Transverse colon (tissue), 4 donors: ENCODE measurements around the gene EIF2S2. TPM values are rescaled to one million over a fixed set of nuclear protein-coding genes. Genes with fewer than 3 reads are reported as not detected.

ENCODE experiments used
- DNase-seq: peaks from one replicate; pipeline ENCODE4 v3.0.0-alpha.2; 2019
- H3K27ac ChIP-seq, 4 donors: fragments of 200-600 bp; sonication (generic); 2 replicates each; pipeline ENCODE4 v1.5.1; 2016 to 2018; ENCODE audit warnings: inconsistent platforms in 4 of 4
- H3K27me3 ChIP-seq: fragments of 200-600 bp; sonication (generic); 2 replicates; pipeline ENCODE4 v1.5.1; 2017; ENCODE audit warnings: inconsistent platforms
- H3K36me3 ChIP-seq, 4 donors: fragments of 200-600 bp; sonication (generic); 2 replicates each; pipeline ENCODE4 v1.5.1; 2017 to 2019; ENCODE audit warnings: inconsistent platforms in 4 of 4
- H3K4me1 ChIP-seq, 4 donors: fragments of 200-600 bp; sonication (generic); 2 replicates each; pipeline ENCODE4 v1.5.1; 2017 to 2020; ENCODE audit warnings: inconsistent platforms in 4 of 4
- H3K4me3 ChIP-seq, 4 donors: fragments of 200-600 bp; sonication (generic); 1 replicate in 1 of 4; 2 replicates in 3 of 4; pipeline versions ENCODE4 v1.5.1 to v1.6.1; 2017 to 2019; ENCODE audit warnings: inconsistent platforms in 4 of 4
- H3K9me3 ChIP-seq, 2 donors: fragments of 200-600 bp; sonication (generic); 2 replicates each; pipeline ENCODE4 v1.5.1; 2017 to 2019; ENCODE audit warnings: inconsistent platforms in 2 of 2
- CTCF ChIP-seq, 5 experiments: fragments of 200-600 bp in 3 of 5; fragments of 450-650 bp in 2 of 5; sonication (generic) in 3 of 5; IDR thresholded peaks; 1 replicate in 2 of 5; 2 replicates in 3 of 5; pipeline ENCODE4 v1.5.1; 2016 to 2017; ENCODE audit warnings: antibody characterized with exemption in 5 of 5, inconsistent platforms in 3 of 5, mild to moderate bottlenecking in 2 of 5, moderate library complexity in 1 of 5
- EP300 ChIP-seq: sonication (generic); formaldehyde crosslinking; IDR thresholded peaks from one replicate; pipeline ENCODE4 v1.6.1; 2017; ENCODE audit warnings: antibody characterized with exemption, low read depth
- POLR2A ChIP-seq: fragments of 450-650 bp; IDR thresholded peaks from one replicate; pipeline ENCODE4 v1.6.1; 2016; ENCODE audit warnings: antibody characterized with exemption, mild to moderate bottlenecking, moderate library complexity
- POLR2AphosphoS5 ChIP-seq, 3 donors: sonication (generic); formaldehyde crosslinking; IDR thresholded peaks; one replicate each; pipeline ENCODE4 v1.6.1; 2016; ENCODE audit warnings: antibody characterized with exemption in 3 of 3
- WGBS, 2 donors: methylation state at CpG; one replicate each; pipeline ENCODE4 v1.1.5; 2018; ENCODE audit warnings: low coverage in 1 of 2; 5-methylcytosine and 5-hydroxymethylcytosine counted together
- in situ Hi-C, 4 donors: fragments of 200-750 bp; cut with MboI; loops; one replicate each; pipeline versions ENCODE4 v1.15.0 to v1.15.1; 2017; ENCODE audit warnings: low sequenced_read_pairs in 3 of 4, low pct_ligation_motif_present in 1 of 4, low pct_unique_long_range_greater_than_20kb in 1 of 4
- intact Hi-C: fragments of 100-400 bp; cut with DNase I; formaldehyde crosslinking; loops from one replicate; pipeline ENCODE4 v1.15.1; 2023; ENCODE audit warnings: low total_unique reads
- total RNA-seq, 4 donors: library from RNA; depleted of rRNA; stranded (reverse); fragments of >200 nt; gene quantifications; one replicate each; pipeline ENCODE4 v1.1.0, GENCODE V29; 2016

EIF2S2 gene
- total RNA-seq, 4 donors from 2014 or later, result 15.3 to 42.1 (median 23.9) TPM

GRCh38 chr20:34068001-34068400 lies 44.0 kb downstream of the EIF2S2 start:
- WGBS, 2 donors, result 82 to 83% methylated on average over 1 of the region's 1 CpG
- intact Hi-C loops, result loop anchor here (5.0 kb wide), 1 partner anchor 136 kb away; no protein-coding TSS in a partner anchor
- no peak for DNase-seq
- Histone ChIP-seq H3K4me1 (peaks cover 6 to 37% (median 10%) of the 10 kb centered on the region in 4 donors), H3K27ac (no peak overlapping the region), H3K9me3 (no peaks in the 10 kb centered on the region), H3K36me3 (peaks cover 0 to 7% (median 0%) of the 10 kb centered on the region in 4 donors), H3K4me3 (no peak overlapping the region), H3K27me3 (no peaks in the 10 kb centered on the region)
- in situ Hi-C loops, result loop anchor here (25.0 kb wide), 2 partner anchors 131 to 206 kb away; no protein-coding TSS in a partner anchor
- TF ChIP-seq EP300 (no peak), POLR2A (no peak), POLR2AphosphoS5 (IDR thresholded peaks at IDR 0.05) (no peak), CTCF (IDR thresholded peaks at IDR 0.05) (no peak)

GRCh38 chr20:34066476-34067090 lies 45.5 kb downstream of the EIF2S2 start:
- H3K27ac ChIP-seq, result no peak overlapping the region
- in situ Hi-C loops (loop anchor here (25.0 kb wide), 2 partner anchors 129 to 204 kb away; no protein-coding TSS in a partner anchor), intact Hi-C loops (loop anchor here (2.0 to 5.0 kb wide), 2 partner anchors 134 to 204 kb away; no protein-coding TSS in a partner anchor)
- no peaks in the 10 kb centered on the region for H3K36me3 ChIP-seq
- no peak for TF ChIP-seq POLR2A
- no peak for TF ChIP-seq POLR2AphosphoS5 (IDR thresholded peaks at IDR 0.05)
- no peak for TF ChIP-seq CTCF (IDR thresholded peaks at IDR 0.05)
- no peak for TF ChIP-seq EP300
- no peaks in the 10 kb centered on the region for H3K27me3 ChIP-seq
- H3K9me3 ChIP-seq, result no peaks in the 10 kb centered on the region
- 71 to 75% methylated on average over 1 to 3 of the region's 3 CpGs for WGBS, 2 donors
- H3K4me3 ChIP-seq, result no peak overlapping the region
- DNase-seq, result no peak
- H3K4me1 ChIP-seq, result peaks cover 6 to 37% (median 10%) of the 10 kb centered on the region in 4 donors

GRCh38 chr20:34065260-34065659 lies 46.8 kb downstream of the EIF2S2 start:
- no peak for TF ChIP-seq CTCF (IDR thresholded peaks at IDR 0.05)
- no peak for TF ChIP-seq POLR2AphosphoS5 (IDR thresholded peaks at IDR 0.05)
- TF ChIP-seq EP300, result no peak
- TF ChIP-seq POLR2A, result no peak
- H3K36me3 ChIP-seq, result no peaks in the 10 kb centered on the region
- no peak overlapping the region for H3K4me3 ChIP-seq
- in situ Hi-C loops (loop anchor here (25.0 kb wide), 2 partner anchors 128 to 203 kb away; no protein-coding TSS in a partner anchor), intact Hi-C loops (loop anchor here (5.0 kb wide), 1 partner anchor 133 kb away; no protein-coding TSS in a partner anchor)
- no peak overlapping the region for H3K27ac ChIP-seq
- H3K9me3 ChIP-seq, result no peaks in the 10 kb centered on the region
- no peak for DNase-seq
- peaks cover 6 to 37% (median 10%) of the 10 kb centered on the region in 4 donors for H3K4me1 ChIP-seq
- 89 to 91% methylated on average over 1 to 2 of the region's 2 CpGs for WGBS, 2 donors
- no peaks in the 10 kb centered on the region for H3K27me3 ChIP-seq

GRCh38 chr20:34064286-34064685 lies 47.8 kb downstream of the EIF2S2 start:
- WGBS, 2 donors, result 100% methylated on average over 3 of the region's 3 CpGs; no CpG with 5 or more reads in 1 of the 2 donors
- no peak overlapping the region for H3K4me3 ChIP-seq
- H3K27ac ChIP-seq, result no peak overlapping the region
- in situ Hi-C loops (loop anchor here (25.0 kb wide), 2 partner anchors 127 to 202 kb away; no protein-coding TSS in a partner anchor), intact Hi-C loops (no loop called here)
- H3K27me3 ChIP-seq, result no peaks in the 10 kb centered on the region
- peaks cover under 1 to 27% (median 5%) of the 10 kb centered on the region in 4 donors for H3K4me1 ChIP-seq
- H3K36me3 ChIP-seq, result no peaks in the 10 kb centered on the region
- no peak for DNase-seq
- TF ChIP-seq POLR2A (no peak), EP300 (no peak), CTCF (IDR thresholded peaks at IDR 0.05) (no peak)
- H3K9me3 ChIP-seq, result no peaks in the 10 kb centered on the region
